ENCODE results near the gene C13orf46.

The C13orf46 gene

DNA sequence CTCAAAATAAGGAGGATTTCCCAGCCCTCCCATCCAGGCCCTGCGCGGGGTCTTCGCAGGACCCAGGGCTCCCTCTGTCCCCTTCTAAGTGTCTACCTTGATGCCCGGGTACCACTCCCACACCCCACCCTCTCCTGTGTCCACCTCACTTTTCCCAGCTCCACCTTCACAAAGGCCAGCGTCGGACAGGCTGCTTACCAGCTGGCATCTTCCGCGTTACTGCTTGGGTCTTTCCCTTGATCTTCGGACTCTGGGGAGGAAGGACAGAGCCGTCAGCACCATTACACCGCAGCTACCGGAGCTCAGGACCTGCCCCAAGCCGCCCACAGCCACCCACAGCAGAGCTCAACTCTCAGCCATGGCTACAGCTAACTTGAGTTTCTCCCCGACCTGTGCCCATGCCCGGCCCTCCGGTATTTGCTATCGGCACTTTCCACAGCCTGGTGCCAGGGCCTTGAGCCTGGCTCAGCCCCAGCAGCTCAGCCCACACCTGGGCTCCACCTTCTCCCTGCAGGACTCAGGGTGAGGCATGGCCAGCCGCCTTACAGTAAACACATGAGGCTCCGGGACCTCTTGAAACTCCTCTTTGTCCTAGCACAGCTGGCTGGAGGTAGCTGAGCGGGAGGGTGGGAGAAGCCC lies 3.8 kb downstream of the C13orf46 start:
- no peak for DNase-seq

DNA sequence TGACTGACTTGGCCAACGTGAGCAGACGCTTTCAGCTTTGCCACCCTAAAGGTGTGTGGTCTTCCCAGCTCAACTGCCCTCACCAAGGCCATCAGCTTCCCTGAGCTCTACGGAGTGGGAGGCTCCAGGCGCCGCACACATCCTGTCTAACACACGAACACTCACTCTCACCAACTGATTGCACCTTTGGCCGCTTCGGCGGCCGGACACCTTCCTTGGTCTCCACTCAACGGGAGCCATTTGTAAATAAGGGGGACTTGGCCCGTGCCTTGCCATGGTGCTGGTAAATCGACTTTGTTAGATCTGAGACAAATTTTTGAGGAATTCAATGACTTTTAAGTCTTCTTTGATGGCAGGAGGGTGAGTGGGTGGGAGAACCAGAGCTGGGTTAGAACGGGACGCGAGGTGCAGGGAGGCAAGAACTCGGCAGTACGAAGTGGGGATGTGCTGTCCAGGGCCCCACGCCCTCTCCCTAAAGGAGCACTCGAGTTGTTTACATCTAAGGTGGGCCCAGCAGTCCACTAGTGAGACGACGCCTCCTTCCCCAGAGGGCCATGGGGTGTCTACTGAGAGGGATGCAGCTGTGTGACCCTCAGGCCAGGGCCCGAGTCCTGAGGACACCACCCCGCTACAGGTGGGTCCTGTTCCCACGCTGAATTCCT lies 4.4 kb downstream of the C13orf46 start:
- DNase-seq, result no peak

DNA sequence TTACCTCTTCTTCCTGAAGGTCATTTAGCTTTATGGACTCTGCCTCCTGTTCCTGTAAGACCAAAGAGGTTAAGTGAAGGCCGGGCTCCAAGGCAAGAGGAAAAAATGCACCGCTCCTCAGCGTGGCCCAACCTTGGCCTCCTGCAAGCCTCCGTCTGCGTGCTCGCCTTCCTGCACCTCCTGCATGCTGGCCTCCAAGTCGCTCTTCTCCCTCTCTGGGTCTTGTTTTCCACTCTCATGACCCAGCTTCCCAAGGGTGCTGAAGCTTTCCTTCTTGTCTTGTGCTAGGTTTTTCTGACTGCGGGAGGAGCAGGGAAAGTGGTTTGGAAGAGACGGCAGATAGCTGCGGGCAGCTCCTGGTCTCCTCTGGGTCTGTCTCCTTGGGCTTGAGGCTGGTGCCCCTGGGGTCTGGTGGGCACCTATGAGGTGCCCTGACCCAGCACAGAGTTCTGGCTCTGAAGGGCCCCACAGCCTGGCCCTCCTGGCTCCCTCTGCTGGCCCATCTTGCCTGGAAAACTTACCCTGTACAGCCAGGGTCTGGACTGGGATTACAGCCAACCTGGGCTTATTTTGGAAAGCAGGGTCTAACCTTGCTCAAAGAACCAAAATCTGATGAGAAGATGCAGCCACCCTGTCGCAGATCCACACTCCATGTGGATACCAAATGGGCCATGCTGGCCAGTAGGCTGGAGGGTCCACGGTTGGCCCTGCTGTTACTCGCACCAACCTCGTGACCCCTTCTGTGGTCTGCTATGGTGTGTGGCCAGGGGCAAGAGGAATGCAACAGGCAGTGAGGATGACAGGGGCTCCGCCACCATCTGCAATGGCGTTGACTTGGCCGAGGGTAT lies 5.2 kb downstream of the C13orf46 start:
- DNase-seq, result no peak

GRCh38 chr13:113967729-113968462 lies 6.0 kb downstream of the C13orf46 start:
- DNase-seq, result no peak

DNA sequence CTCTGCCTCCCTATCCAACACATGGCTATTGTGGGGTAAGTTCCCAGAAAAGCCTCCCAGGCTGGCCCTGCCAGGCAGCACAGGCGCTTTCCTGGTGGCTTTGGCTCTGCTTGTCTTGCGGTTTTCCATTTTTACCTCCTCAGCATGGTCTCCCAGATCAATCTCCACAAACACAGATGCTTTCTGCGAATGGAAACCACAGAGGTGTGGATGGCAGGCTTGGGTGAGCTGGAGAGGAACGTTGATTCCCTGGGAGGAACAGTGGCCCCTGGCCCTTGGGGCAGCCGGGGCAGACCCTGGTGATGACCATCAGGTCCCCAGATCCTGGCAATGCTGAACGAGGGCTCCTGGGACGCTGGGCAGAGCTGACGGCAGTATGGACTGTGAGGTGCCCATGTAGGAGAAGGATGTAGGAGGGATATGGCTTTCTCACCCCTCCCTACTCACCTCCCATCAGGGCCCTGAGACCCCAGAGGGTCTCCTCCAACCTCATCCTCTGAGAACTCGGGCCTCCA lies 6.6 kb downstream of the C13orf46 start:
- no peak for DNase-seq

DNA sequence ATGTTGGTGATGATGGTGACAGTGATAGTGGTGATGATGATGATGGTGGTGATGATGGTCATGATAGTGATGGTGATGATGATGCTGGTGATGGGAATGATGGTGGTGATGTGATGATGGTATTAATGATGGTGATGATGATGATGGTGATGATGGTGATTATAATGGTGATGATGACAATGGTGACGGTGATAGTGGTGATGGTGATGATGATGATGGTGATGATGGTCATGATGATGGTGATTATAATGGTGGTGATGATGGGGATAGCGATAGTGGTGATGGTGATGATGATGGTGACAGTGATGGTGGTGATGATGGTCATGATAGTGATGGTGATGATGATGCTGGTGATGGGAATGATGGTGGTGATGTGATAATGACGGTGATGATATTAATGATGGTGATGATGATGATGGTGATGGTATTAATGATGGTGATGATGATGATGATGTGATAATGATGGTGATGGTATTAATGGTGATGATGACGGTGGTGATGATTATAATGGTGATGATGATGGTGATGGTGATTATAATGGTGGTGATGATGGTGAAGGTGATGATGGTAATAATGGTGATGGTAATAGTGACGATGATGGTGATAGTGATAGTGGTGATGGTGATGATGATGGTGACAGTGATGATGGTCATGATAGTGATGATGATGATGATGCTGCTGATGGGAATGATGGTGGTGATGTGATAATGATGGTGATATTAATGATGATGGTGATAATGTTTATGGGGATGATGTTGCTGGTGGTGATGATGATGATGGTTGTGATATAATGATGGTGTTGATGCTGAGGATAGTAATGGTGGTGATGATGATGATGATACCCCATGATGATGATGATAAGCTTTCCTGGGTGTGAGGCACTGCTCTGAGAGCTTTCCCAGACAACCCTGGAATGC lies 7.7 kb downstream of the C13orf46 start:
- DNase-seq, result no peak

- no peak for DNase-seq
Observed at GRCh38 chr13:113965383-113965874, 8.4 kb downstream of the C13orf46 start.

DNA sequence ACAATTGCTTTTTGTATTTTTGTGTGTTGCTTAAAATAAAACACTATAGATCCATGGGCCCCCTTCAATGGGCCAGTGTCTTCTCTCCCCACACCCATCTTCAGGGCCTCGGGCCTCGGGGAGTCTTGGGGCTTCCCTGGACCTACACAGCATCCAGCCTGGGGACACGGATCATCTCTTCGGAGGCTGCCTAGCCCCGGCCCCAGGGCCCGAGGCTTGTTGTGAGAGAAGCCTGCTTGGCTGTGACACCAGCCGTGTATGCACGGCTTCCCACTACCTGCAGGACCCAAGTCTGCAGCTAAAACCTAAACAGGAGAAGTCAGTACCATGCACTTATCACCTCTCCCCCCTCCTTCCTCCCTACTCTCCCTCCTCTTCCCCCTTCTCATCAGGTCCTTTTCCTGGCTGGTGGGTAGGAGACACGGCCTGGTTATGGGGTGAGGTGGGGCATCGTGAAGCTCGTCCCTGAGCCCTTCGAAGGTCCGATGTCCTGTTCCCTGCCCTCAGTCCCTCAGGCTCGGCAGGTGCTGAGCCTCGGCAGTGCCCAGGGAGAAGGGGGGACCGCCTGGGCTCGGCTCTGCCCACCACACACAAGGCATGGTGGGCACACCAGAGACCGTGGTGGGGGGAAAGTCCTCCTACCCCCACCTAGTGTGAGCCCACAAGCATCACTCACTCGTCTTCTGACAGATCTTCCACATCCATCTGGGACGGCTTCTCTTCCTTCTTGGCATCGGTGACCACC lies 9.5 kb downstream of the C13orf46 start:
- no peak for DNase-seq

DNA sequence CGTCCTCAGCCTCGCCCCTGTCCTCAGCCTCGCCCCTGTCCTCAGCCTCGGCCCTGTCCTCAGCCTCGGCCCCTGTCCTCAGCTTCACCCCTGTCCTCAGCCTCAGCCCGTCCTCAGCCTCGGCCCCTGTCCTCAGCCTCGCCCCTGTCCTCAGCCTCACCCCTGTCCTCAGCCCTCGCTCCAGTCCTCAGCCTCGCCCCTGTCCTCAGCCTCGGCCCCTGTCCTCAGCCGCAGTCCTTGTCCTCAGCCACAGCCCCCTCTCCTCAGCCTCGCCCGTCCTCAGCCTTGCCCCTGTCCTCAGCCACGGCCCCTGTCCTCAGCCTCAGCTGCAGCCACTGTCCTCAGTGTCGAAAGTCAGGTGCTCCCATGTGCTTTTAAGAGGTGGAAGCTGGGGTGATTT lies 10.5 kb downstream of the C13orf46 start:
- DNase-seq, result no peak

DNA sequence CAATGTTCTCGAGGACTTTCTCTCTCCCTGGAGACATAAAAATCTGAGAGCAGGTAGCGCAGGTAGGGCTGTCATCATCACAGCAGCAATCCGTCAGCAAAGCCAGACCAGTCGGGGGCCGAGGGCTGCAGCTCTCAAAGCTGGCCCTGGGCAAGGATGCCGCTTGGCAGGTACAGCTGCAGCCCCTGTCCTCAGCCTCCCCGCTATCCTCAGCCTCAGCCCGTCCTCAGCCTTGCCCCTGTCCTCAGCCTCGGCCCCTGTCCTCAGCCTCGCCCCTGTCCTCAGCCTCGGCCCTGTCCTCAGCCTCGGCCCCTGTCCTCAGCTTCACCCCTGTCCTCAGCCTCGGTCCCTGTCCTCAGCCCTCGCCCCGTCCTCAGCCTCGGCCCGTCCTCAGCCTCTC lies 10.9 kb downstream of the C13orf46 start:
- no peak for DNase-seq

GRCh38 chr13:113962386-113962785 lies 11.5 kb downstream of the C13orf46 start:
- DNase-seq, result no peak

GRCh38 chr13:113960276-113960948 lies 13.5 kb downstream of the C13orf46 start:
- no peak for DNase-seq

- DNase-seq, result no peak
Observed at GRCh38 chr13:113959198-113959597, 14.7 kb downstream of the C13orf46 start.

- no peak for DNase-seq
Observed at GRCh38 chr13:113958373-113958772, 15.5 kb downstream of the C13orf46 start.

- no peak for DNase-seq
Observed at GRCh38 chr13:113956571-113956970, 17.3 kb downstream of the C13orf46 start.

DNA sequence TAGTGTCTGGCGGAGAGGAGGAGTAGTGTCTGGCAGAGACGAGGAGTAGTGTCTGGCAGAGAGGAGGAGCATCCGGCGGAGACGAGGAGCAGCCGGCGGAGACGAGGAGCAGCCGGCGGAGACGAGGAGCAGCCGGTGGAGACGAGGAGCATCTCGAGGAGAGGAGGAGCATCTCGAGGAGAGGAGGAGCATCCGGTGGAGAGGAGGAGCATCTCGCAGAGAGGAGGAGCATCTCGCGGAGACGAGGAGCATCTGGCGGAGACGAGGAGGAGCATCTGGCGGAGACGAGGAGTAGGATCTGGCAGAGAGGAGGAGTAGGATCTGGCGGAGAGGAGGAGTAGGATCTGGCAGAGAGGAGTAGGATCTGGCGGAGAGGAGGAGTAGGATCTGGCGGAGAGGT lies 18.2 kb downstream of the C13orf46 start:
- DNase-seq, result no peak

DNA sequence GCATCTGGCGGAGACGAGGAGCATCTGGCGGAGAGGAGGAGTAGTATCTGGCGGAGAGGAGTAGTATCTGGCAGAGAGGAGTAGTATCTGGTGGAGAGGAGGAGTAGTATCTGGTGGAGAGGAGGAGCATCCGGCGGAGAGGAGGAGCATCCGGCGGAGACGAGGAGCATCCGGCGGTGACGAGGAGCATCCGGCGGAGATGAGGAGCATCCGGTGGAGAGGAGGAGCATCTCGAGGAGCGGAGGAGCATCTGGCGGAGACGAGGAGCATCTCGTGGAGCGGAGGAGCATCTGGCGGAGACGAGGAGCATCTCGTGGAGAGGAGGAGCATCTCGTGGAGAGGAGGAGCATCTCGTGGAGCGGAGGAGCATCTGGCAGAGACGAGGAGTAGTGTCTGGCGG lies 18.6 kb downstream of the C13orf46 start:
- no peak for DNase-seq

DNA sequence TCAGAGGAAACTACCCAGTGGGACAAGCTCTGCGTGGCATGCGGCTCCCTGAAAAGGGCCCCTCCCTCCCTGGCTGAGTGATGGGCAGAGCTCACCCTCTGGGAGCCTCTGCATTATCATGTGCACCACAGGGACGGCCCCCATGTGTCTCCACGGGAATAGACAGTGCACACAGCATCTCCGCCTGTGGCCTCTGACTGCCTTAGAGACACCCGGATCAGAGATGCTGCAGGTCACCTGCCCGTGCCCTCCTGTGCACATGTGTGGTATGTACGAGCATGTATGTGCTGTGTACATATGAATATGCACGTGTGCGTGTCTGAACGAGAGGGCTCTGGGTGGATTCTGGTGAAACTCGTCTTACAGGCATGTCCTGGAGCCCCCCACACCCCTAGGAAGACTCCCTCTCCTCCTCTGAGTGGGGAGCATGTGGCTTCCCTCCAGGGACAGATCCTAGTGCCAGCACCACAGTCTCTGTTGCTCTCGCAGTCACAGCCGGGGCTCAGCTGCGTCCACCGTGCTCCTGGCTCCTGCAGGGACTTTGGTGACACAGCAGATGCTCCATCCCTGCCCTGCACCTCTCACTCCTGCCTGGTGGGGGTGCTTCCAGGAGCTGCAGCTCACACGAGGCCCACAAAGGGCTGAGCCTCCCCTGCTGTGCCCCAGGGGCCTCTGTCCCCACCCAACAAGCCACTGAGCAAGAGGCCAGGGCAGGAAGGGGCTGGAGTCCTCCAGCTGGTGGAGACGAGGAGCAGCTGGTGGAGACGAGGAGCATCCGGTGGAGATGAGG lies 19.6 kb downstream of the C13orf46 start:
- DNase-seq, result no peak

GRCh38 chr13:113953561-113953960 lies 20.3 kb downstream of the C13orf46 start:
- no peak for DNase-seq

Data from NCI-H187 treated with DMSO at 0.1 percent for 48 hours (cell line).